Stimulated activated CD4-positive, alpha-beta T cell treated with anti-CD3 and anti-CD28 coated beads, Interleukin-12 subunit alpha, Interleukin-12 subunit beta, amount 100 ng/mL, for 48 hours (primary cell): Measurements from ENCODE around the gene MOGAT3.

ENCODE experiments used
- DNase-seq, 3 donors: peaks; one replicate each; pipeline ENCODE4 v3.0.0-alpha.2; 2020; ENCODE audit warnings: low read depth in 2 of 3, low spot score in 1 of 3

Gene MOGAT3

DNA sequence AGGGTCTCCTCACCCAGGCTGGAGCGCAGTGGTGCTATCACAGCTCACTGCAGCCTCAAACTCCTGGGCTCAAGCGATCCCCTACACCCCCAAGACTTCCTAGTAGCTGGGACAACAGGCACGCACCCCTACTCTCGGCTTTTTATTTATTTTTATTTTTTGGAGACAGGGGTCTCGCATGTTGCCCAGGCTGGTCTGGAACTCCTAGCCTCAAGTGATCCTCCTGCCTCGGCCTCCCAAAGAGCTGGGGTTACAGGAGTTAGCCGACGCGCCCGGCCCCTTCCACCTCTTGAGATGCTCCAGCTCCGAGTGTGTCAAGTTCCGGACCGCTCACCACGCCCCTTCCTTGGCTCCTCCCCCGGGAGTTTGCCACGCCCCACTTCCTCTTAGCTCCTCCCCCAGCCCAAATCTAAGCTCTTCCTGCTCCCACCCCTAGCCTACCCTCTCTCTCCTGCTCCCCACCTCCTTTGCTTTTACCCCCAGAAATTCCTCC, 27.0 kb downstream of the MOGAT3 start:
- peak in 2 of 3 donors; percentile 56 to 83 for DNase-seq

DNA sequence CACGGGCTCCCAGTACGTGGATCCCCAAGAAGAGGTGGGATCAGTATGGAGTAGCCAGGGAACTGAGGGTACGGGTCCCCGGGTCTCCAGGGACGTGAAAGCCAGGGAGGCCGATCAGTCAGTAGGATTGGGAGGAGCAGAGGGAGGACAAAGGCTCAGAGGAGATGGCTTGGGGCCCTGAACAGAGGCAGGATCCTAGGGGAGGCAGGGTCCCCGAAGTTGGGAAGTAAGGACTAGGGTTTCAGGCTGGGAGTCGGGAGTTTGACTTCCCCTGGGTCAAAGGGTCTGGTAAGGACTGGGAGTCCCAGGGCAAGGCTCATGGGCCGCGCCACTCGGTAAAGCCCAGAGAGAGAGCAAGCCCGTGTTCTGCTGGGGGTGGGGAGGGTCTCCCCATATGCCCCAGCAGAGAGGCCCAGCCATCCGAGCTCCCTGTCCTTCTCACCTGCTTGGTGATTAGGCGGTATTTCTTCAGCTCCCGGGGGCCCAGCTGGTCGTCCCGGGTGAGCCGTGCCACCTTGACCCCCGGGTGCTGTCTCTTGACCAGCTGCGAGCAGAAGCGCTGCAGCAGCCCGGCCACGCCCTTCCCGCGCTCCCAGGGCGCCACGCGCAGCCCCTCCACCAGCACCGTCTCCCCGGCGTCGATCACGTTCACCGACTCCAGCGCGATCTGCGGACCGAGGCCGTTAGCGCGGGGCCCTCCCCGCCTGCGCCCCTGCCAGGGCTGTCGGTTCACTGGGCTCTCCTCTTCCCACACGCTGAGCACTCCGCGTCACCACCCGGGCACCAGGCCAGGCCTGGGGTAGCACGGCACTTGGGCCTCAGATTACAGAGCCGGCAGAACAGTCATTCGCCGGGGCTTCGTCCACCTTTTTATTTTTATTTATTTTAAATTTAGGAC, 27.7 kb downstream of the MOGAT3 start:
- no peak for DNase-seq

- no peak for DNase-seq
These were observed 28.6 kb downstream of the MOGAT3 start for GRCh38 chr7:101172005-101172853.

DNA sequence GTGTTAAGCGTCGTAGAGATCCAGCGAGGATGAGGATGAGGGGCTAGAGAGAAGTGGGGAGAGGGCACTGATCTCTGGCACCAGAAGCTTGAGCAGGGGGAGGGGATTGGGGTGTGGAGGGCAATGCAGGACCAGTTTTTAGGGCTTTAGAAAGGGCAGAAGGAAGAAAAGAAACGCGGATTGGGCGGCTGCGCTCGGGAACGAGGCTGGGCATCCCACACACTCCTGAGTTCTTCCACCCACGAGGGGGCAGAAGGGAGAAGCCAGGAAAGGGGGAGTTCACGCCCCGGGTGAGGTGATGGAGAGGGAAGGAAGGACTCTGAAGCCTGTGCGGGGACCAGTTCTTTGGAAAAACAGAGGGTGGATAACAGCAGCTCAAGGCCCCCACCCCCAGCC, 29.4 kb downstream of the MOGAT3 start:
- no peak for DNase-seq

DNA sequence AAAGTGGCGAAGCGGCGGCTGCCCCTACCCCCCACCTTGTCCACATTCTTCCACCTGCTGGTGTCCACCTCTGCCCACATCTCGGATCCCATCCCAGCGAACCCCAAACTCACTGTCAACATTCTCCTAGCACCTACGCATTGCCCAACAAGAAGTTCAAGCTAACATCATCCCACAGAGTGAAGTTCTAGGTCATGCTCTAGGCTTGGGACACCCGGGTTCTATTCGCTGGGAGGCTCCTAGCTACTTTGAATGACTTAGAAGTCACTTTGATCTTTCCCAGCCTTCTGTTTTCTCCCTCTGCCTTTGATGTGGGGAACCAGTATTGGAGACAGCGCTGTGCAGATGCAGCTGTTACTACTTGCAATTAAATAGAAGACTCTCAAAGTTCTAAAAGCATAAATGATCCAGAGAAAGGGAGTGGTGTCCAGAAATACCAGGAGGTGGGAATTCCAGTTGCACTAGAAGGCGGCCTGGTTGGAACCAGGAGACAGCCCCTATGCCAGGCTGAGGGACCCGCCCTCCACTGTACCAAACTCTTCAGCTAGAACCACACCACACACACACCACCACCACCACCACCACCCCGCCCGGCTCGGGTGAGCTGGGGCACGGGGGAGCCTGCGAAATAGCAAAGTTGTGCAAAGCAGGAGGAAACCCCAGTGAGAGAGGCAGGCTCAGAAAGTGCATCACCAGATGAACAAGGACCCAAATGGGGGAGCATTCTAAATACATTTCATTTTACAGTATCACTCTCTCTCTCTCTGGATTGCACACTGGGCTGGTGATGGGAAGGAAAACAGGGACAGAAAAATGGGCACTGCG, 30.0 kb downstream of the MOGAT3 start:
- no peak for DNase-seq

- peak; percentile 57 to 88 (median 70) for DNase-seq
These were observed 30.8 kb downstream of the MOGAT3 start for GRCh38 chr7:101169838-101170551.

DNA sequence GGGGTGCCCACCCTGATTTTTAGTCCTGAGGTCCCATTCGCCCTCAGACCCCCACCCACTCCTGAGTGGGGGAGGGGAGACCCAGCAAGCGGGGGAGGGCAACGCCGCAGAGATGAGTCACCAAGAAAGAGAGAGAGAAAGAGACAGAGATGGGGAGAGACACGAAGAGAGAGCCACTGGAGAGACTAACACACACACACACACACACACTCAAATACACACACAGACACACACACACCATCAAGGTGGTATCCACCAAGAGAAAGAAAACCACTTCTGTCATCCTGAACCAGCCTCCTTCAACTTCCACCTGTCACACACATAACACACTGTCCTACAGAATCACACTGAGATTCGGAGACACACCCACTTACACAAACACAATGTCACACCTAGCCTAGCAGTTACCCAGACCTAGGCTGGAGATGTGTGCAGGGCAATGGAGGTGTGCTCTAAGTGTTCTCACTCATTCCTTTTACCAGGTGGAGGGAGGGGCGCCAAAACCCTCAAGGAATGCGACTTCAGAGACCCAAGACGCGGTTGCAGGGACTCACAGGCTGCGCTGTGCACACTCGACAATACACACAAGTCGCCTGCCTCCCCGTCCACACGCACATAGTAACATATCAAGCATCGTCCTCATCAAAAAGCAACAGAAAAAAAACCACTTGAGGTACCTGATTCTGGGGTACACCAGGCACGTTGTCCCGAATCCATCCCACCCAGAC, 31.6 kb downstream of the MOGAT3 start:
- DNase-seq: no peak

- no peak for DNase-seq
These were observed 32.3 kb downstream of the MOGAT3 start for GRCh38 chr7:101168412-101169049.

DNA sequence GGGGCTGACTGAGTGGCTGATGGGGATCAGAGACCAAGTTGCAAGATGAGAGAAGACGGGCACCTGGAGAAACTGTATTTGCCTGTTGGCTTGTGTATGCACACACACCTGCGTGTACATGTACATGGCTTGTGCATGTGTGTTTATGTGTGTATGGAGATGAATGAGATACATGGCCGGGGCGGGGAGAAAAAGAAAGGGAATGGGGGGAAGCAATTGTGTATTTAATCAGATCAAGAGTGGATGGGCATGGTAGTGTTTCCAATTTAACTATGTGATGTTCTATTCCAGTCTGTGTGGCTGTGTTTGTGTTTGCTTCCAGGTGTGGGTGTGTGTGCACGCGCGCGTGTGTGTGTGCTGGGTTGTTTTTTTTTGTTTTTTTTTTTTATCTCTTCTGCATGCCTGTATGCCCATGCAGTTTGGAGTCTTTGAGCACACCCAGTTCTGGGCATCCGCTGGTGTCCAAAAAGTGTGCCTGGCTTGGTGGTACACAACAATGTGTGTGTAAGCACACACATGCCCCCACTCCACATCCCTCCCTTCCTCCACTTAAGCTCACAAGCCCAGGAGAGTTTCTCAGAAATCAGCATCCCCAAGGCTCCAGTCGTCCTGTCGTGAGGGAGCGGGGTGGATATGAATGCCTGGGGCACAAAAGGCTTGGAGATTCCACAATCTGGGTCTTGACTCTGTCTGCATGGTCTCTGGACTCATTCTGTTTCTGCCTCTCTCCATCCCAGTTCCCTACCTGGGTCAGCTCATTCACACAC, 33.0 kb downstream of the MOGAT3 start:
- DNase-seq: no peak

DNA sequence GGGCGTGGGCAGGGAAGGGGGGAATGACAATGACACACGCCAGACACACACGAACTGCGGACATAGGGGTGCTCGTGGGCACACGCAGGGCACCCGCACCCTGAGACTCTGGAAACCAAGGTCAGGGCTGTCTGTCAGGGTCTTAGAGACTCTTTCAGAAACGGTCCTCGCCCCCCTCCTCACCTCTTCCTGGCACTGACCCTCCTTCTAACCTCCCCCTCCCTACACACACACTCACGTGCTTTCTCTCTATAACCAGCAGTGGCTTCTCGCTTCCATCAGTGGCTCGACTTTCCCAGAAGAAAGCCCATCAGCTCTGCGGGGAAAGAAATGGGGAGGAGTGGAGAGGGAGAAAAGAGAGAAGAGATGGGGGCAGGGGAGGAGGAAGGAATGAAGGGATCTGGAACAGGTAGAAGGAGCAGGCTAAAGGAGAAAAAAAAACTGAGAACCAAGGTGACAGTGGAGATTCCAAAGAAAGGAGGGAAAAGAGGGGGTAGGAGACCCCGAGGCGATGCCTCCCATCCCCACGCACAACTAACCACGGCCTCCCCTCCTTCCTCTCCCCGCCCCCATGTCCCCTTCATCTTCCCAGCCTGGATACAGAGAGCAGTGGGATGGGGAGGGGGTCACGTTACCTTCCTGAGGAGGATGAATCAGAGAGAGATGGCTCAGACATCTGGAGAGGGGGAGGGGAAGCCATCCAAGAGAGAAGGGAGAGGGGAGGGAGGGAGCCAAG, 33.8 kb downstream of the MOGAT3 start:
- DNase-seq: no peak

DNA sequence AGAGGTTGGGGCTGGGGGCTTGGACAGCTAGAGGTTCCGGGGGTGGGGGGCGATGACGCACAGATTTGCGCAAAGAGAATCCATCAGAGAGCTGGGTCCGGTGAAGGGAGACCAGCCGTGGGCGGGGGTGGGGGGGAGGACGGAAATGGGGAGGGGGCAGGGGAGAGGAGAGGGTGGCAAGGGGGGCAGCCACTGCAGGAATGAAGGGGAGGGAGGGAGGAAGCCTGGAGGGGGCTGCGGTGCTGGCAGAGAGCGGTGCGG, 34.3 kb downstream of the MOGAT3 start:
- no peak for DNase-seq

- no peak for DNase-seq
These were observed 34.7 kb downstream of the MOGAT3 start for GRCh38 chr7:101165958-101166647.

GRCh38 chr7:101165075-101165957, 35.5 kb downstream of the MOGAT3 start, which contains the start of gene VGF:
VGF (minus strand) TSS chr7:101165569; CDS start chr7:101164843, 726 bp downstream.
- DNase-seq: peak; percentile 87 to 92 (median 89)

- no peak for DNase-seq
These were observed 36.6 kb downstream of the MOGAT3 start for GRCh38 chr7:101164071-101164840.

GRCh38 chr7:101163279-101164070, 37.4 kb downstream of the MOGAT3 start:
- no peak for DNase-seq
